IPS DF 6.9 (cell line): ENCODE measurements around the gene SLCO4A1.

Experiments used
- DNase-seq: peaks from one replicate; pipeline ENCODE4 v3.0.0-alpha.2; 2013; ENCODE audit warnings: low read depth, low spot score
- H3K27ac ChIP-seq: one replicate; pipeline ENCODE4 v1.5.1; 2013; ENCODE audit warnings: low read length, control low read depth
- H3K27me3 ChIP-seq: 2 replicates; pipeline ENCODE4 v1.6.1; 2013; ENCODE audit warnings: mild to moderate bottlenecking, low read length; ENCODE audit not compliant: control insufficient read depth, insufficient read depth
- H3K36me3 ChIP-seq: 2 replicates; pipeline ENCODE4 v1.6.1; 2013; ENCODE audit warnings: low read length; ENCODE audit not compliant: control insufficient read depth, insufficient read depth
- H3K4me1 ChIP-seq: 2 replicates; pipeline ENCODE4 v1.6.1; 2013; ENCODE audit warnings: low read length; ENCODE audit not compliant: control insufficient read depth, insufficient read depth
- H3K4me3 ChIP-seq: 2 replicates; pipeline ENCODE4 v1.5.1; 2013; ENCODE audit warnings: mild to moderate bottlenecking, low read length
- H3K9me3 ChIP-seq: 2 replicates; pipeline ENCODE4 v1.6.1; 2013; ENCODE audit warnings: low read length, inconsistent platforms; ENCODE audit not compliant: control insufficient read depth, insufficient read depth
- WGBS: extraction: QIAGEN DNeasy Blood & Tissue Kit; methylation state at CpG from one replicate; pipeline ENCODE4 v1.1.7; 2013; ENCODE audit warnings: mixed read lengths, missing lambda C conversion rate; ENCODE audit not compliant: insufficient read length, insufficient coverage; 5-methylcytosine and 5-hydroxymethylcytosine counted together

The SLCO4A1 gene

GRCh38 chr20:62653951-62654685, 11.8 kb downstream of the SLCO4A1 start:
- H3K27ac ChIP-seq: no peak overlapping the region
- H3K27me3 ChIP-seq: no peaks in the 10 kb centered on the region
- H3K36me3 ChIP-seq: peaks cover 2% of the 10 kb centered on the region; the same call in 1 of the 2 replicates

GRCh38 chr20:62655282-62656196, 13.2 kb downstream of the SLCO4A1 start:
- Histone ChIP-seq H3K27me3 (no peaks in the 10 kb centered on the region), H3K36me3 (peaks cover 5% of the 10 kb centered on the region; the same call in 1 of the 2 replicates), H3K4me3 (no peak overlapping the region), H3K4me1 (no peaks in the 10 kb centered on the region), H3K27ac (no peak overlapping the region), H3K9me3 (no peaks in the 10 kb centered on the region)
- no CpG with 5 or more reads among the region's 38 CpGs for WGBS
- DNase-seq: no peak

More at GRCh38 chr20:62653951-62654685, 11.8 kb downstream of the SLCO4A1 start:
- H3K4me3 ChIP-seq: no peak overlapping the region
- DNase-seq: no peak
- no CpG with 5 or more reads among the region's 24 CpGs for WGBS
- H3K9me3 ChIP-seq: no peaks in the 10 kb centered on the region
- no peaks in the 10 kb centered on the region for H3K4me1 ChIP-seq

GRCh38 chr20:62656197-62656918, 14.1 kb downstream of the SLCO4A1 start:
- DNase-seq: no peak
- no peaks in the 10 kb centered on the region for H3K9me3 ChIP-seq
- no peaks in the 10 kb centered on the region for H3K4me1 ChIP-seq
- no CpG with 5 or more reads among the region's 39 CpGs for WGBS
- no peak overlapping the region for H3K4me3 ChIP-seq
- H3K36me3 ChIP-seq: peaks cover 5% of the 10 kb centered on the region; the same call in 1 of the 2 replicates
- no peaks in the 10 kb centered on the region for H3K27me3 ChIP-seq
- H3K27ac ChIP-seq: no peak overlapping the region

GRCh38 chr20:62656919-62657588, 14.8 kb downstream of the SLCO4A1 start:
- Histone ChIP-seq H3K36me3 (peaks cover 5% of the 10 kb centered on the region; the same call in 1 of the 2 replicates), H3K4me1 (no peaks in the 10 kb centered on the region), H3K27me3 (no peaks in the 10 kb centered on the region), H3K4me3 (no peak overlapping the region), H3K27ac (no peak overlapping the region), H3K9me3 (no peaks in the 10 kb centered on the region)
- no peak for DNase-seq
- no CpG with 5 or more reads among the region's 37 CpGs for WGBS

GRCh38 chr20:62657589-62657942, 15.3 kb downstream of the SLCO4A1 start:
- Histone ChIP-seq H3K9me3 (no peaks in the 10 kb centered on the region), H3K27me3 (no peaks in the 10 kb centered on the region), H3K4me1 (no peaks in the 10 kb centered on the region), H3K27ac (no peak overlapping the region), H3K4me3 (no peak overlapping the region), H3K36me3 (peaks cover 5% of the 10 kb centered on the region; the same call in 1 of the 2 replicates)
- DNase-seq: no peak
- no CpG with 5 or more reads among the region's 7 CpGs for WGBS

- H3K27ac ChIP-seq: no peak overlapping the region
Measured at GRCh38 chr20:62657956-62658355, 15.7 kb downstream of the SLCO4A1 start.

GRCh38 chr20:62658593-62659178, 16.4 kb downstream of the SLCO4A1 start:
- no peak overlapping the region for H3K4me3 ChIP-seq
- DNase-seq: no peak
- peaks cover 2% of the 10 kb centered on the region; the same call in 1 of the 2 replicates for H3K4me1 ChIP-seq
- no peaks in the 10 kb centered on the region for H3K9me3 ChIP-seq
- no peak overlapping the region for H3K27ac ChIP-seq
- H3K27me3 ChIP-seq: no peaks in the 10 kb centered on the region
- H3K36me3 ChIP-seq: peaks cover 5% of the 10 kb centered on the region; the same call in 1 of the 2 replicates
- WGBS: no CpG with 5 or more reads among the region's 25 CpGs

More at GRCh38 chr20:62657956-62658355, 15.7 kb downstream of the SLCO4A1 start:
- Histone ChIP-seq H3K4me1 (peaks cover under 1% of the 10 kb centered on the region; the same call in 1 of the 2 replicates), H3K9me3 (no peaks in the 10 kb centered on the region), H3K36me3 (peaks cover 5% of the 10 kb centered on the region; the same call in 1 of the 2 replicates), H3K27me3 (no peaks in the 10 kb centered on the region), H3K4me3 (no peak overlapping the region)
- no peak for DNase-seq
- WGBS: no CpG with 5 or more reads among the region's 19 CpGs

GRCh38 chr20:62659488-62660239, 17.4 kb downstream of the SLCO4A1 start:
- H3K27me3 ChIP-seq: no peaks in the 10 kb centered on the region
- no CpG with 5 or more reads among the region's 29 CpGs for WGBS
- no peak for DNase-seq
- H3K4me3 ChIP-seq: no peak overlapping the region
- no peak overlapping the region for H3K27ac ChIP-seq
- peaks cover 5% of the 10 kb centered on the region; the same call in 1 of the 2 replicates for H3K36me3 ChIP-seq
- no peaks in the 10 kb centered on the region for H3K9me3 ChIP-seq
- peaks cover 2% of the 10 kb centered on the region; the same call in 1 of the 2 replicates for H3K4me1 ChIP-seq

- Histone ChIP-seq H3K4me1 (peaks cover 2% of the 10 kb centered on the region; the same call in 1 of the 2 replicates), H3K27me3 (no peaks in the 10 kb centered on the region), H3K36me3 (peaks cover 5% of the 10 kb centered on the region; the same call in 1 of the 2 replicates), H3K9me3 (no peaks in the 10 kb centered on the region), H3K4me3 (no peak overlapping the region), H3K27ac (no peak overlapping the region)
- no peak for DNase-seq
- no CpG with 5 or more reads among the region's 15 CpGs for WGBS
Measured at GRCh38 chr20:62660240-62660615, 17.9 kb downstream of the SLCO4A1 start.
